ENCODE measurements around the gene DRAM1.

The DRAM1 gene

GRCh38 chr12:101927999-101928398 lies 50.6 kb downstream of the DRAM1 start:
- no peak for TF ChIP-seq YY1 (IDR thresholded peaks at IDR 0.05; ENCODE audit: low read depth)
- no peak for TF ChIP-seq TCF12 (IDR thresholded peaks at IDR 0.05; ENCODE audit: low read depth)
- TF ChIP-seq USF1 (IDR thresholded peaks at IDR 0.05): no peak
- no peak for TF ChIP-seq MAX (IDR thresholded peaks at IDR 0.05)
- TF ChIP-seq TEAD4 (IDR thresholded peaks at IDR 0.05): no peak
- TF ChIP-seq EP300 (IDR thresholded peaks at IDR 0.05; ENCODE audit: borderline replicate concordance): no peak
- no peak for TF ChIP-seq ZBTB7A (IDR thresholded peaks at IDR 0.05; ENCODE audit: low read depth)
- TF ChIP-seq CEBPB (IDR thresholded peaks at IDR 0.05): no peak
- no peak for TF ChIP-seq CREB1 (IDR thresholded peaks at IDR 0.05; ENCODE audit: low read depth)
- no peak for TF ChIP-seq RAD21 (IDR thresholded peaks at IDR 0.05; ENCODE audit: low read depth)
- no peak for TF ChIP-seq EGR1 (IDR thresholded peaks at IDR 0.05)
- TF ChIP-seq FOXM1 (IDR thresholded peaks at IDR 0.05; ENCODE audit: borderline replicate concordance, low read depth): no peak
- TF ChIP-seq, protein P1, sequence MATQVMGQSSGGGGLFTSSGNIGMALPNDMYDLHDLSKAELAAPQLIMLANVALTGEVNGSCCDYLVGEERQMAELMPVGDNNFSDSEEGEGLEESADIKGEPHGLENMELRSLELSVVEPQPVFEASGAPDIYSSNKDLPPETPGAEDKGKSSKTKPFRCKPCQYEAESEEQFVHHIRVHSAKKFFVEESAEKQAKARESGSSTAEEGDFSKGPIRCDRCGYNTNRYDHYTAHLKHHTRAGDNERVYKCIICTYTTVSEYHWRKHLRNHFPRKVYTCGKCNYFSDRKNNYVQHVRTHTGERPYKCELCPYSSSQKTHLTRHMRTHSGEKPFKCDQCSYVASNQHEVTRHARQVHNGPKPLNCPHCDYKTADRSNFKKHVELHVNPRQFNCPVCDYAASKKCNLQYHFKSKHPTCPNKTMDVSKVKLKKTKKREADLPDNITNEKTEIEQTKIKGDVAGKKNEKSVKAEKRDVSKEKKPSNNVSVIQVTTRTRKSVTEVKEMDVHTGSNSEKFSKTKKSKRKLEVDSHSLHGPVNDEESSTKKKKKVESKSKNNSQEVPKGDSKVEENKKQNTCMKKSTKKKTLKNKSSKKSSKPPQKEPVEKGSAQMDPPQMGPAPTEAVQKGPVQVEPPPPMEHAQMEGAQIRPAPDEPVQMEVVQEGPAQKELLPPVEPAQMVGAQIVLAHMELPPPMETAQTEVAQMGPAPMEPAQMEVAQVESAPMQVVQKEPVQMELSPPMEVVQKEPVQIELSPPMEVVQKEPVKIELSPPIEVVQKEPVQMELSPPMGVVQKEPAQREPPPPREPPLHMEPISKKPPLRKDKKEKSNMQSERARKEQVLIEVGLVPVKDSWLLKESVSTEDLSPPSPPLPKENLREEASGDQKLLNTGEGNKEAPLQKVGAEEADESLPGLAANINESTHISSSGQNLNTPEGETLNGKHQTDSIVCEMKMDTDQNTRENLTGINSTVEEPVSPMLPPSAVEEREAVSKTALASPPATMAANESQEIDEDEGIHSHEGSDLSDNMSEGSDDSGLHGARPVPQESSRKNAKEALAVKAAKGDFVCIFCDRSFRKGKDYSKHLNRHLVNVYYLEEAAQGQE (IDR thresholded peaks at IDR 0.05; ENCODE audit: low read depth): no peak
- no peak for TF ChIP-seq NFIC (IDR thresholded peaks at IDR 0.05)

- TF ChIP-seq EP300 (IDR thresholded peaks at IDR 0.05; ENCODE audit: borderline replicate concordance) (no peak), CEBPB (IDR thresholded peaks at IDR 0.05) (no peak), TCF12 (IDR thresholded peaks at IDR 0.05; ENCODE audit: low read depth) (no peak), FOXM1 (IDR thresholded peaks at IDR 0.05; ENCODE audit: borderline replicate concordance, low read depth) (no peak), CREB1 (IDR thresholded peaks at IDR 0.05; ENCODE audit: low read depth) (no peak), TAF1 (IDR thresholded peaks at IDR 0.05; ENCODE audit: low read depth) (no peak), ZBTB7A (IDR thresholded peaks at IDR 0.05; ENCODE audit: low read depth) (no peak), NFIC (IDR thresholded peaks at IDR 0.05) (no peak), MAX (IDR thresholded peaks at IDR 0.05) (no peak), USF1 (IDR thresholded peaks at IDR 0.05) (no peak)
Measured at GRCh38 chr12:101928556-101928955, 51.2 kb downstream of the DRAM1 start.

- TF ChIP-seq FOXM1 (IDR thresholded peaks at IDR 0.05; ENCODE audit: borderline replicate concordance, low read depth): no peak
- no peak for TF ChIP-seq RAD21 (IDR thresholded peaks at IDR 0.05; ENCODE audit: low read depth)
- TF ChIP-seq, protein P1 (IDR thresholded peaks at IDR 0.05; ENCODE audit: low read depth): no peak
- no peak for TF ChIP-seq CEBPB (IDR thresholded peaks at IDR 0.05)
- TF ChIP-seq EP300 (IDR thresholded peaks at IDR 0.05; ENCODE audit: borderline replicate concordance): no peak
- TF ChIP-seq CREB1 (IDR thresholded peaks at IDR 0.05; ENCODE audit: low read depth): no peak
- TF ChIP-seq TEAD4 (IDR thresholded peaks at IDR 0.05): no peak
- no peak for TF ChIP-seq MAX (IDR thresholded peaks at IDR 0.05)
- no peak for TF ChIP-seq USF1 (IDR thresholded peaks at IDR 0.05)
- no peak for TF ChIP-seq ZBTB7A (IDR thresholded peaks at IDR 0.05; ENCODE audit: low read depth)
- no peak for TF ChIP-seq YY1 (IDR thresholded peaks at IDR 0.05; ENCODE audit: low read depth)
- no peak for TF ChIP-seq EGR1 (IDR thresholded peaks at IDR 0.05)
- no peak for TF ChIP-seq TAF1 (IDR thresholded peaks at IDR 0.05; ENCODE audit: low read depth)
Measured at GRCh38 chr12:101929365-101930041, 52.1 kb downstream of the DRAM1 start.

DNA sequence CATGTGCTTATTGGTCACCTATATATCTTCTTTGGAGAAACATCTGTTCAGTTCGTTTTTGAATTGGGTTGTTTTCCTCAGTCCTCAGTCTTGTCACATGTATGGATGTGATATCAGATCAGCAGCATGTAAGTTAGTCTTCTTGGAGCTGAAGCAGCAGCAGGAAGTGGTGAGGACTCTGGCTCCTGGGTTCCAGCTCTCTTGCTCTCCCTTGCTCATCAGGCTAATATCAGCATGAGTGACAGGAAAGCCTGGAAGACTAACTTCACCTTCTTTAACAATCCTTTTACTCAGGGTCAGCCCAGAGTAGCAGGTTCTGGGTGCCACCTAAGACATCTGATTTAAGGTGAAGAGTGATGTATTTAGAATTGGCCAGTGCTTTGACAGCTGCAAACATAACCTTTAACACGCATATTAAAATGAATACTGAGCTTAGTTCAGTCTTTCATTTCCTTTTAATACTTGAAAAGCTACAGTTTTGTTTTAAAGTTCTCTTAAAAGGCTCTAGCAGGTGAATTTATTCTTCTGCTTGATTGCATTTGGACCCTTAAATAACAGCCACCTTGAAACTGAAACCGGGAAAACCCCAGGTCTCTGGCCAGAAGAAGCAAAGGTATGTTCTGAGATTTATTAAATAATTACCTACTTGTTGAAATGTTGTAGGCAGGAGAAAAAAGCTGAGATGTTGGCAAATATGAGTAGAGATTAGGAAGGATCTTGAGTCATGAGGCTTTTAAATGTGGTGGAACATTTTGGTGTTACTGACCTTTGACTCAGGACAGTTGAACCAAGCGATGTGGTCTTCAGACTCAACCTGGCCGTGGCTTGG lies 54.3 kb downstream of the DRAM1 start:
- TF ChIP-seq CEBPB (IDR thresholded peaks at IDR 0.05): no peak
- no peak for TF ChIP-seq MAX (IDR thresholded peaks at IDR 0.05)
- TF ChIP-seq TEAD4 (IDR thresholded peaks at IDR 0.05): no peak
- no peak for TF ChIP-seq TAF1 (IDR thresholded peaks at IDR 0.05; ENCODE audit: low read depth)

Data from Ishikawa (cell line).